ENCODE measurements around the gene SCYGR2.

Gene SCYGR2

GRCh38 chr2:227614246-227614645, 15.6 kb downstream of the SCYGR2 start:
- no peak for DNase-seq

- DNase-seq: no peak
These were observed 16.0 kb downstream of the SCYGR2 start, which contains the start of gene SCYGR3 for GRCh38 chr2:227614740-227615139. Gene SCYGR3 (minus strand): TSS chr2:227614840. CDS start chr2:227614840, 0 bp downstream.

- no peak for DNase-seq
These were observed 16.5 kb downstream of the SCYGR2 start for GRCh38 chr2:227615181-227615580.

GRCh38 chr2:227615906-227616305, 17.2 kb downstream of the SCYGR2 start:
- DNase-seq: no peak

- DNase-seq: no peak
These were observed 17.9 kb downstream of the SCYGR2 start for GRCh38 chr2:227616631-227617030.

- DNase-seq: no peak
These were observed 18.9 kb downstream of the SCYGR2 start, which contains the start of gene SCYGR4 for GRCh38 chr2:227617316-227618230. Gene SCYGR4 (plus strand): TSS chr2:227617498. CDS start chr2:227617498, 0 bp downstream.

GRCh38 chr2:227623226-227623625, 24.5 kb downstream of the SCYGR2 start:
- DNase-seq: no peak

GRCh38 chr2:227625420-227625819, 26.7 kb downstream of the SCYGR2 start:
- no peak for DNase-seq

GRCh38 chr2:227626580-227627151, 28.0 kb downstream of the SCYGR2 start:
- DNase-seq: no peak

- DNase-seq: no peak
These were observed 29.1 kb downstream of the SCYGR2 start for GRCh38 chr2:227627769-227628168.

GRCh38 chr2:227629435-227629834, 30.7 kb downstream of the SCYGR2 start:
- DNase-seq: no peak

- DNase-seq: no peak
These were observed 31.6 kb downstream of the SCYGR2 start for GRCh38 chr2:227630322-227630721.

GRCh38 chr2:227632827-227633226, 34.1 kb downstream of the SCYGR2 start:
- DNase-seq: no peak

- DNase-seq: no peak
These were observed 35.5 kb downstream of the SCYGR2 start for GRCh38 chr2:227634201-227634600.

- no peak for DNase-seq
These were observed 44.0 kb downstream of the SCYGR2 start for GRCh38 chr2:227642656-227643055.

GRCh38 chr2:227643990-227644551, 45.4 kb downstream of the SCYGR2 start:
- DNase-seq: no peak

All from DMS 273 treated with DMSO at 0.1 percent for 48 hours (cell line).